DMS53 (cell line): ENCODE measurements around the gene CCT3.
"Not testable (repeated sequence)": the region's sequence is repeated elsewhere in the genome, so short reads cannot be mapped to it uniquely, and the experiment has no call there.

Experiments
- DNase-seq: peaks from one replicate; lab custom pipeline; 2025; lab: John Stamatoyannopoulos, UW

The CCT3 gene

DNA sequence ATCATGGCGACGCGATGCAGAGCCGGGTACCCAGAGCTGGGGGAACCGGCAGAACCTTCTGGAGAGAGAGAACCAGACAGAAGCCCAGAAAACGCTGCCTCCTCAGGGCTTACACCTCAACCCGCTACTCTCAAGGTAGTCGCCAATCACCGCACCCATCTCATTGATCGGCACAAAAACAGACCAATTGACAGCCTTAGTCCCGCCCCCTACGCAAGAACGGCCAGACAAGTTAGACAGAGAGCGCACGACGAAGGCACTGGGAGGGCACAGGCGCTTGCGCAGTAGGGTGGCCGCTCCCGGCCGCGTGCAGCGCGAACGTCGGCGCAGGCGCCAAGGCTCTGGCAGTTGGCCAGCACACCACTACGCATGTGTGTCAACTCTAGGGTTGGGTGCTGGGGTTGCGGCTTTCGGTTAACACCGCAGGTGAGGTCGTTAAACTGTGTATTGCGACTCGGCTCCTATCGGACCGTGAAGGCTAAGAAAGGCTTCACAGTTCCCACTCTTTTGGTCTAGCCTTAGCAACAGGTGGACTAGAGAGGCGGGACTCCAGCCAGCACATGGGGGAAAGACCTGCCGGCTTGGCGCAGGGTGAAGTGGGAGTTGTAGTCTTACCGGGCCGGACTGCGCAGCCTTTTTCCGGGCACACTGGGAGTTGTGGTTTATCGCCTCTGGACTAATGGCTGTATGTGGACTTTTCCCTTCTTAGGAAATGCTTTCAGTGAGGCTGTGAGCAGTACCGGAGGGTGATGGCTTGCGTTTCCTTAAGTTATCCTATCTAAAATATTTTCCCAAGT lies at the start of gene CCT3, which contains the start of gene TSACC:
TSS of gene CCT3 (minus strand) at position 113 of the 797 bp plus-strand sequence. CDS start at position 5, 108 bp downstream.
TSS of gene TSACC (plus strand) at position 347 of the 797 bp plus-strand sequence. CDS start 1,232 bp downstream, outside the sequence.
- peak; percentile 100 for DNase-seq

DNA sequence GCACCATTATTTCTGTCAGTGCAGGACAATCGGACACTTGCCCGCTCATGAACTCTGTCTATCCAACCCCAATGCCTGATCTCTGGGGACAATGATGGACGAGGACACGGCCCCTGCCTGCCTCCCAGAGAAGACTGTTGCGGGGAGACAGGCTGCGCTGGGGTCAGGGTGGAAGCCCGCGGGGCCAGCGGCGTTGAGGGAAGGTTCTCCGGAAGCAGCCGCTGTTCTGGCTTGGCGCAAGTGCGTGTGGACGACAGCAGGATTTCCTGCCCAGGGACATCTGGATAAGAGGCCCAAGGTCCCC lies 49.7 kb upstream of the CCT3 start:
- peak; percentile 77 for DNase-seq

DNA sequence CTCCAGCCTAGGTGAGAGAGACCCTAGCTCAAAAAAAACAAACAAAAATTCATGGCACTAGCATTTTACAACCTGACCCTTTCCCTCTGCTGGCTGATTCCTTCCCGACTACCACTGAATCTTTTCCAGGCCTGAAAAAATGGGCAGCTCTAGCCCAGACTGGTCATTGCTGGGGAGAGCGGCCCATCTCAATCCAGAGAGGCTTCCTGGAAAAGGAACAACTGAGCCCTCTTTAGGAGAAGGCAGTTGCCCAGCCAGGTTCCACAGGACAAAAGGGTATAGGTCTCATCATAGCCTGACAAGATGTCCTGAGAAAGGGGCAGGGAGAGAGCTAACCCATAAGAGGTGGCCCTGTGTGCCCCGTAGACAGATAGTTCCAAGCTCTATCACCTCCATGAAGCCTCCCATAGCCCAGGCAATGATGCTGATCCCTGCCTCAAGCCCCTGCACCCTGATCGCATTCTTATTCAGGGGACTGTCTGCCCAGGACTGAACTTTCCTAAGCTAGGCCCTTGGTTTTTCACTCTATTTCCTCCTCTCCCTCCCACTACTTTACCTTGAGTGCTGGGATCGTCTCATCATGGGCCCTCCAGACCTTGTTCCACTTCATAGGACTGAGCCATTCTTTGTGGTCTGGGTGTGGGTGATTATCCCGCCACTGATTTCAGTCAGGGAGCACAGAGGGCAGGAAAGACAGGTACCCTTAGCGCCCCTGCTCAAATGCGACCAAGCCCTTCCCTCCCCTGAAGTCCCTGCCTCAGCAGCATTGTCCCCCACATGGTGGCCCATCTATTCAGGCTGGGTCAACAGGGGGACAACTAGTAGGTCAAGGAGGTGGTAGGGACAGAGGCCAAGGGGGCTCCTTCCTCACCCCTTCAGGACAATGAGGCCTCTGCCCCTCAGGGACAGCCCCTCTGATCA lies 49.1 kb upstream of the CCT3 start:
- peak; percentile 30 for DNase-seq

DNA sequence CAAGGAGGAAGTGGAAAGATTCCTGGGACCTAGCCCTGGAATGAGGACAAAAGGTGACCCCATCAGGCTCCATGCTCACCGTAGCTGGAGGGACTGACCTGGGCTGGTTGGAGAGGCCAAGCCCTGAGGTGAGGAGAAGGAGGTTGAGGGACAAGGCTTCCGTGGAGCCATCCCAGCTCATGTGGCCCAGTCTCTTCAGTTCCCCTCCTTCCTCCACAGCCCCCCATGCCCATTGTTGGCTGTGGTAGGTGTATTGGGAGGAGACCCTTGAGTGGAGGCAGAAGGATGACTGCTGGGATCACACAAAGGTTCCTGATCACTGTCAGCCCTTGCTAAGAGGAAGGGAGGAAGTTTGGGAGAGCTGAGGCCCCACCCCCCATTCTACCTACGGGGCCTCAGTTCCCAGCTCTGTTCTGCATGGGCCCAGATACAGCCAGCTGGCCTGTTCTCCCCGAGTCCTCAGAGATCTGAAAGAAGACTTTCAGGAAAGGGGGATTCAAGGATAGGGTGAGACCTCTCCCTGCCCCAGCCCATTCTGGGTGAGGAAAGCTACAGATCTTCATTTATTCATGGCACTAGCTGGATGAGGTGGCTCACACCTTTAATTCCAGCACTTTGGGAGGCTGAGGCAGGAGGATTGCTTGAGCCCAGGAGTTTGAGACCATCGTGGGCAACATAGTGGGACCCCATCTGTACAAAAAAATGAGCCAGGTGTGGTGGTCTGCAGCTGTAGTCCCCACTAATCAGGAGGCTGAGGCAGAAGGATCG lies 48.2 kb upstream of the CCT3 start:
- DNase-seq, result peak; percentile 51

DNA sequence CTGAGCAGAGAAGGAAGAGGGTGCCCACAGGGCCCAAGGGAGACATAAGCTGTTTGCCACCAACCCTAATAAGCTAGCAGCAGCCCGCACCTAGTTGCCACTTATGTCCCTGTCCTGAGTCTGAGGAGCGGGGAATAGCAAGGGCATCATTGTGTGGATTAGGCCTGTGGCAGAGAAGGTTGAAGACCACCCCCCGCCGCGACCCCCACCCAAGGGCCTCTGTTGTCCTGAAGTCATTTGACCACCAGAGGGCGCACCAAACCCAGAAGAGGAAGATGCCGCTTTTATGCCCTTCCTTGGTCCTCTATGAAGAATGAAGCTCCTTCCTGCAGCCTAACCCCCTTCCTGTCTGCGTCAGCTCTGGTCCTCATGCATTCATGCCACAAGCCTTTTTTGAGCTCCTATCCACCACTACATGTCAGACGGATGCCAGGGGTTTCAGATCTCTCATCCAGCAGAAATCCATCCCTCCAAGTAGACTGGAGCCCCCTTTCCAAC lies 47.5 kb upstream of the CCT3 start:
- peak; percentile 92 for DNase-seq

DNA sequence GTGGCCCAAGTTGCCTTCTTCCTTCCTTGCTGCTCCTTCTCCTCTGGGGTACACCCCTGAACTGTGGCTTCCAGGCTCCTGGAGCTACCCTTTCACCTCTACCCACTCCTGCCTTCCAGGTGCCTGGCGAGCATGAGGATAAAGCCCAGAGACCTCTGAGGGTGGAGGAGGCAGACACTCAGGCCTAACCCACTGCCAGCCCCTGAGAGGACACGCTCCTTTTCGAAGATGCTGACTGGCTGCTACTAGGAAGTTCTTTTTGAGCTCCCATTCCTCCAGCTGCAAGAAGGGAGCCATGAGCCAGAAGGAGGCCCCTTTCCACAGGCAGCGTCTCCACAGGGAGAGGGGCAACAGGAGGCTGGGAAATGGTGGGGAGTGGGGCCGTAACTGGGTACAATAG lies 46.6 kb upstream of the CCT3 start:
- no peak for DNase-seq

DNA sequence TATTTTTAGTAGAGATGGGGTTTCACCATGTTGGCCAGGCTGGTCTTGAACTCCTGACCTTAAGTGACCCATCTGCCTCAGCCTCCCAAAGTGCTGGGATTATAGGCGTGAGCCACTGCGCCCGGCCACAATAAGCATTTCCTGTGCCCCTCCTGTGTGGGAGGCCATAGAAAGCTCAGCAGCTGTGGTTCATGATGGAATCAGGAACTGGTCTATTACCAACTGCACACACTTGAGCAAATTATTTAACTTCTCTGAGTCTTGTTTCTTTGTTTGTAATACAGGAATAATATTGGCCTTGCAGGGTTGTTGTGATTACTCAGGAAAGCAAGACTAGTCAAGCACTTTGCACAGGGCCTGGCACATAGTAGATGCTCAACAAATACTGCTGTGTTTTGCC lies 45.9 kb upstream of the CCT3 start:
- DNase-seq, result no peak

DNA sequence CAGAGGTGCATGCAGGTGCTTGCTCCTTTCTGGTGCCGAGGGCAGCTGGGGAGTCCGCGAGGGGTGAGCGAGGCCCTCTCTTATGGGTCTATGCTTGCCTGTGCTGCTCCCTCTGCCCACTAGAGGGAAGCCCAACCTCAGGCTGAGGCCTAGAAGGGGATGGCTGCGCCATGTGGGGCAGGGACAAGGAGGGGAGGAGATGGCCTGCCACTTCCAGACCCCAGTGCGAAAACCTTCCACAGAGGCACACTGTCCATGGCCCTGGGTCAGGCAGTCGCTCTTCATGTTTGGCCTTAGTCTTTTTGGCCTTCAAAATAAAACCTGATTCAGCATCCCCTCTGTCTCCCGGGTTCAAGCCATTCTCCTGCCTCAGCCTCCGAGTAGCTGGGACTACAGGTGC lies 44.9 kb upstream of the CCT3 start:
- peak; percentile 92 for DNase-seq

DNA sequence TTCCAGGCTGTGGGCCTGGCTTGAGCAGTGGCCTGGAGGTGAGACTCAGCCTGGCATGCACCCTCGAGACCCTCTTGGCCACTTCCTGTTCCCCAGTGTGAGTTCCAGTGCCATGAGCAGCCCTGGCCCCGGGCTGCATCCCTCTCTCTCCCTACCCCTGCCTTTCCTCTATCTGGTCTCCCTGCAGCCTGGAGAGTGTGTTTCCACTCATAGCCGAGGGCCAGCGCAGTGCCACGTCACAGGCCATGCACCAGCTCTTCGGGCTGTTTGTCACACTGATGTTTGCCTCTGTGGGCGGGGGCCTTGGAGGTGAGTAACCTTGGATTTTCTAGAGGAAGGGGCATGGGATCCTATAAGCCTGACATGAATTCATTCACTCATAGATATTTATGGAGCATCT lies 44.5 kb upstream of the CCT3 start:
- peak; percentile 74 for DNase-seq

DNA sequence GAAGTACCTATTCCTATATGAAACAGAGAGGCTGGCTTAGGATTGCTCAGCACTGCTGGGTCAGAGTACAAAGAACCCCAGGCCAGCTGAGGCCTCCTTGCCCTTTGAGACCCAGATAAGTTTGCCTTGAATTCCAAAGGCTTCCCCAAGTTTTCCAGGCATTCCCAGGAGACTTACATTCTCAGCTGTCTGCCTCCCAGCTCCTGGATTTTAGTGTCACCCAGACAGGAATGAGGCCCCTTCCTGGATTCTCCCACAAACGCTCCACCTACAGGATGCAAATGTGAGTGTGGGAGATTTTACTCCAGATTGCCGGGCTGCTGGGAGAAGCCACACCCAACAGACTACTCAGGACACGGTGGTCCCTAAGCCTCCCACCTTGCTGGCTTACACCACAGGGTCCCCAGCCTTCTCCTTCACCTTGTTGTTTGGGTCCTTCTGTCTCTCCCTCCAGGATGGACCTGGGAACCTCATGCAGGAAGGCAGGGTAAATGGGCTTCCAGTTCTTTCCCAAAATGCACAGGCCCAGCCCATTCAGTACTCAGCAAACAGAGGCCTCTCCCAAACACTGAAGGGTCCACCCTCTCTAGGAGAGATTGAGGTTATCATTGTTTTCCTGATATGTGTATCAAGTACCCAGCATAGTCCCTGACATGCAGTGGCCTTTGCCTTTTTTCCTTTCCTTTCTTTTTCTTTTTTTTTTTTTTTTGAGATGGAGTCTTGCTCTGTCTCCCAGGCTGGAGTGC lies 41.5 kb upstream of the CCT3 start:
- DNase-seq, result no peak

DNA sequence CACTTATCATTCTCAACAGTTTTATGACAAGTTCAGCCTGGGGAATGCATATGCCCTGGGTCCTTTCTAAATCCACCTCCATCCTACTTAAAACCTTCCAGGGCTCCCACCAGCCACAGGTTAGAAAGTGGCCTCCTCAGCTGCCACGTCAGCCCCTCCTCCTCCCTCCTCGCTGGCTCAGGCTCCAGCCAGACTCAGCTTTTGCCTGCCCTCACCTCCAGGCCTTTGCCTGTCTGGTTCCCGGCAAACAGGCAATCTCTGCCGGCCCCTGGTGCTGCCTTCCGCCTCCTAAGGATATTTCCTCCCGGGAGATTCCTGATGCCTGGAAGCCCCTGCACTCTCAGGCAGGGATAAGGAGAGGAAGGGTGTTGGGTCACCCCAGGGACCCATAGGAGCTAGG lies 40.5 kb upstream of the CCT3 start:
- DNase-seq, result no peak

DNA sequence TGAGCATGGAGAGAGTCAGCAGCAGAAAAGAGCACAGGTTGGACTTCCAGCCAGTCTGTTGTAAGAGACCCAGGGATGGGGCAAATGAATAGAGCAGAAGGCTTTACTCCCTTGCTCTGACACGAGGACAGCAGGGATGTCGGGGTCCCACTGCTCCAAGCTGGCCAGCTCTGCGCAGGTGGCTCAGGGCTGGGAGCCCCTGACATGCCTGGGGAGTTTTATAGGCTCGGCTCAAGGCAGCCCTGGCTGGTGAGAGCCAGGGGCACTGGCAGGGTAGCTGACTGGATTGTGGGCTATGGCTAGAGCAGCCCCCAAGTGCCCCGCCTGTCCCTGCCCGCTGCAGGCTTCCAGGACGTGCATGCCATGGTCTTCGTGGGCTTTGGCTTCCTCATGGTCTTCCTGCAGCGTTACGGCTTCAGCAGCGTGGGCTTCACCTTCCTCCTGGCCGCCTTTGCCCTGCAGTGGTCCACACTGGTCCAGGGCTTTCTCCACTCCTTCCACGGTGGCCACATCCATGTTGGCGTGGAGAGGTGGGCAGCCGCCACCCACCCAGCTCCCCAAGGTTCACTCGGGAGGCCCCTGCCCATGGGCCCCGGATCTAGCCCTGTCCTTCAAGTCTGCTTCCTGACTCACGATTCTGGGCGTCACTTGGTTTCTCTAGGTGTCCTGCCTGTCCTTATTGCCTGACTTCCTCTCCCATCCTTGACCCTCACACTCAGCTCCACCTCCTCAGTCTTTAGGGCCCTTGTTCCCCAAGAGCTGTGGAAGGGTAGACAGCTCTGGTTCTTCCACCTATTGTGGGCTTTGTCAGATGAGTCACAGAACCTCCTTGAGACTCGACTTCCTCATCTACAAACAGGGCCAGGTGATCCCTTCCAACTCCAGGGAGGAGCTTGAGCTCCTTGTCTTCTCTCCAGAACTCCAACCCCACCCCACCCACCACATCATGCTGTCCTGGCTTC lies 39.1 kb upstream of the CCT3 start:
- no peak for DNase-seq

DNA sequence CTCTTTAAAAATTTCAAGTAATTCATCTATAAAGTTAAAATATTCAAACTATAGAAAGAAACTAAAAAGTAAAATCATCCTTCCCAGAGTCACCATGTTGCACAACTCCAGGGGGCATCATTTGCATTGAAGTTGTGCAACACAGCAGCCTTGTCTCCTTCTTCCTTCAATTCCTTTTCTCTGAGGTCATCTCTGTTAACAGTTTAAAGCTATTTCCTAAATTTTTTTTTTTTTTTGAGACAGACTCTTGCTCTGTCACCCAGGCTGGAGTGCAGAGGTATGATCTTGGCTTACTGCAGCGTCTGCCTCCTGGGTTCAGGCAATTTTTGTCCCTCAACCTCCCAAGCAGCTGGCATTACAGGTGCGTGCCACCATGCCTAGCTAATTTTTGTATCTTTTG lies 38.1 kb upstream of the CCT3 start:
- DNase-seq, result no peak

DNA sequence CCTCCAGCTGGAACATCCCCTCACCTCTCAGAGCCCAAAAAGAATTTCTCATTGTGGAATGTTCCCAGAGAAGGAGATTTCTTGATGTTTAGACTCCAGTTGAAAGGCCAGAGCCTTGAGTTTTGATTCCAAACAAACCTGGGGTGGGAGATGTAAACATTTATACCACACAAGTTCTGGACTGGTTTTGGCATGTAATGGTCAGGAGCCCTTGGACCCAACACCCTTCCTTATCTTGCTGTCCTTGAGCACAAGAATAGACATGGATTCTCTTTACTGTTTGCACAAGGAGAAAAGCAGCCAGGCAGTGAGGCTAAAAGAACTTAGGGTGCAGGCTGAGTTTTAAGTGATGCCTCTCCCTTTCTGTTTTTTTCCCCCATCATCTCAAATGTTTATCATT lies 35.5 kb upstream of the CCT3 start:
- no peak for DNase-seq

DNA sequence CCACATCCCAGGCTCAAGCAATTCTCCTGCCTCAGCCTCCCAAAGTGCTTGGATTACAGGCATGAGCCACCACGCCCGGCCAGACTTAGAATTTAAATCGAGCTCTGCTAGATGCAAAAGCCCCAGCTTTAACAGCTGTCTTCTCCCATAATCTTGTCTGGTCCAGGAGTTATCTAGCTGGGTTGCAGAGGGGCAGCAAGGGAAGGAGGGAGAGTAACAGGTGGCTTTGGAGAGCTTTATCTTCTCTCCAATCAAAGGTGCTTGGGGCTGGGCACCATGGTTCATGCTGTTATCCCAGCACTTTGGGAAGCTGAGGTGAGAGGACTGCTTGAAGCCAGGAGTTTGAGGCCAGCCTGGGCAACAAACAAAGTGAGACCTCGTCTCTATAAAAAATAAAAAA lies 34.8 kb upstream of the CCT3 start:
- DNase-seq, result no peak

DNA sequence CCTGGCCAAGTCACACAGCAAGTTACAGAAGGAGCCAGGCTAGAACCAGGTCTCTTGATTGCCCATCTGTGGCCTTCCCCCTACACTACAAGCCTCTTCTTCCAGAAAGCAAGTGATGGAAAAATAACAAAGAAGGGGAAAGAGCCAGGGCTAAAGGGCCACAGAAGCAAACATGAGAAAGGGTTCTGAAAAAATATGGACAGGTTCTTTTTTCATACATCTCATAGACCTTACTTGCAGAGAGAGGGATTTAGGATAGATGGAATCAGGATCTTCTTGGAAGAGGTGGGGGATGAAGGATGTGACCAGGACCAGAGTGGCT lies 34.1 kb upstream of the CCT3 start:
- no peak for DNase-seq

DNA sequence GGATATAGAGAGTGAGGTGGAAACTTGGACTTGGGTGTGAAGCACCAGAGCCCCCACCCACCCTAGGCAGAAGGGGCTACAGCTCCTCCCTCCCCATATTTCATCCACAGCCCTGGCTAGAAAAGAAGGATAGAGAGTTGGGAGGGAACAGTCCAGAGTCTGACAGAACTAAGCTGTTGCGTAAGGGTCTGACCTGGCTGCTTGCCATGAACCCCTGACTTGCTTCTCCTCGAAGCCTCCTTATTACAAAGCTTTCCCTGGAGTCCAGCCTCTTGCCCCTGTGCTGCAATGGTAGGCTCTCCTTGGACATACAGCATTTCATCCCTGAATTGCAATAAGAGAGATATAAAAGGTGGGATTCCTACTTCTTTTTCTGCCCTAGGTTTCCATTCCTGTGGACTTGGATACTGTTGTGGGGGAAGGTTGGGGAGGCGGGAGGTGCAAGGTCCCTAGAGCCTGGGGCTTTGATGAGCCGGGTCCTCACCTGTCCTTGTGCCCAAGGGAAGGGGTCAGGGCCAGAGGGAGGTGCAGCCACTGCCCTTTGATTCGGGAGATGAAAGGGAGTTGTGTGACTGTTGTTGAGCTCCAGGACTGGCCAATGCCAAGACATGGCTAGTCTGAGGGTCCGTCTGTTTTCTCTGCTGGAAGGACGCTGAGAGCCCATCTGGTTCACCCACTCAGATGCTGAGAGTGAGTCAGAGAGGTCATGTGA lies 33.6 kb upstream of the CCT3 start:
- peak; percentile 22 for DNase-seq

DNA sequence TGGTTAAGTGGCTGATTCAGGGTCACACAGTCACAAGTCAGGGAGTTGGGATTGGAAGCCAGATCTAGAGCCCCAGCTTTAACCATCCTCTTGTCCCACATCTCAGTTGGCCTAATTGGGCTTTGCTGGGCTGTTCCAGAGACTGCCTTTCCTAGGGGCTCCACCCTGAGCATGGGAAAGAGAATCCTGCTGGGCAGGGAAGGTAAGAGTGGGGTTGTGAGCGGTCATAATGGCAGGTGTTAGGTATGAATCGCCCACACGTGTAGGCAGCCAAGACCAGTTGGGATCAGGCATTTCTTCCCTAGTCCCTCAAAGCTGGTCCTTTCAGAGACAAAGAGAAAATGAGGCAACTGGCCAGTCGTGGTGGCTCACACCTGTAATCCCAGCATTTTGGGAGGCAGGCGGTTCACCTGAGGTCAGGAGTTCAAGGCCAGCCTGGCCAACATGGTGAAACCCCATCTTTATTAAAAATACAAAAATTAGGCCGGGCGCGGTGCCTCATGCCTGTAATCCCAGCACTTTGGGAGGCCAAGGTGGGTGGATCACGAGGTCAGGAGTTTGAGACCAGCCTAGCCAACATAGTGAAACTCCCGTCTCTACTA lies 31.7 kb upstream of the CCT3 start:
- DNase-seq, result not testable (repeated sequence)
